ENCODE measurements around the gene GALNTL6. TPM values are rescaled to one million over a fixed set of nuclear protein-coding genes. Genes with fewer than 3 reads are reported as not detected.

The GALNTL6 gene
- total RNA-seq, 1 experiment from 2014 or later, result not detected

GRCh38 chr4:172770787-172771186 lies 957.6 kb downstream of the GALNTL6 start:
- Histone ChIP-seq H3K36me3 (ENCODE audit: control insufficient read depth in 1 of 2, insufficient read depth in 2 of 2, low read length in 2 of 2) (no peaks in the 10 kb centered on the region), H3K4me1 (ENCODE audit: control insufficient read depth in 1 of 2, insufficient read depth in 2 of 2, low read length in 2 of 2) (no peaks in the 10 kb centered on the region), H3K27ac (ENCODE audit: low read depth, low read length) (no peak overlapping the region), H4K20me1 (ENCODE audit: insufficient read depth) (no peaks in the 10 kb centered on the region), H3K9me2 (ENCODE audit: insufficient read depth) (no peaks in the 10 kb centered on the region), H3K4me2 (ENCODE audit: low read length) (no peak overlapping the region), H2AFZ (ENCODE audit: low read depth, low read length, poor library complexity, severe bottlenecking) (no peak overlapping the region), H3K27me3 (ENCODE audit: insufficient read depth, low read length) (no peaks in the 10 kb centered on the region), H3K4me3 (replicated peaks in 1 of 2; ENCODE audit: low read depth in 1 of 2, low read length in 2 of 2) (no peak overlapping the region), H3K9ac (ENCODE audit: low read length) (no peak overlapping the region), H3K79me2 (ENCODE audit: insufficient read depth, low read length) (no peaks in the 10 kb centered on the region), H3K9me3 (ENCODE audit: control insufficient read depth in 1 of 2, insufficient read depth in 1 of 2, low read depth in 1 of 2, low read length in 2 of 2) (no peaks in the 10 kb centered on the region)
- no peak for TF ChIP-seq POLR2AphosphoS5 (IDR thresholded peaks at IDR 0.05; ENCODE audit: low read depth, low read length)
- TF ChIP-seq, protein P1, sequence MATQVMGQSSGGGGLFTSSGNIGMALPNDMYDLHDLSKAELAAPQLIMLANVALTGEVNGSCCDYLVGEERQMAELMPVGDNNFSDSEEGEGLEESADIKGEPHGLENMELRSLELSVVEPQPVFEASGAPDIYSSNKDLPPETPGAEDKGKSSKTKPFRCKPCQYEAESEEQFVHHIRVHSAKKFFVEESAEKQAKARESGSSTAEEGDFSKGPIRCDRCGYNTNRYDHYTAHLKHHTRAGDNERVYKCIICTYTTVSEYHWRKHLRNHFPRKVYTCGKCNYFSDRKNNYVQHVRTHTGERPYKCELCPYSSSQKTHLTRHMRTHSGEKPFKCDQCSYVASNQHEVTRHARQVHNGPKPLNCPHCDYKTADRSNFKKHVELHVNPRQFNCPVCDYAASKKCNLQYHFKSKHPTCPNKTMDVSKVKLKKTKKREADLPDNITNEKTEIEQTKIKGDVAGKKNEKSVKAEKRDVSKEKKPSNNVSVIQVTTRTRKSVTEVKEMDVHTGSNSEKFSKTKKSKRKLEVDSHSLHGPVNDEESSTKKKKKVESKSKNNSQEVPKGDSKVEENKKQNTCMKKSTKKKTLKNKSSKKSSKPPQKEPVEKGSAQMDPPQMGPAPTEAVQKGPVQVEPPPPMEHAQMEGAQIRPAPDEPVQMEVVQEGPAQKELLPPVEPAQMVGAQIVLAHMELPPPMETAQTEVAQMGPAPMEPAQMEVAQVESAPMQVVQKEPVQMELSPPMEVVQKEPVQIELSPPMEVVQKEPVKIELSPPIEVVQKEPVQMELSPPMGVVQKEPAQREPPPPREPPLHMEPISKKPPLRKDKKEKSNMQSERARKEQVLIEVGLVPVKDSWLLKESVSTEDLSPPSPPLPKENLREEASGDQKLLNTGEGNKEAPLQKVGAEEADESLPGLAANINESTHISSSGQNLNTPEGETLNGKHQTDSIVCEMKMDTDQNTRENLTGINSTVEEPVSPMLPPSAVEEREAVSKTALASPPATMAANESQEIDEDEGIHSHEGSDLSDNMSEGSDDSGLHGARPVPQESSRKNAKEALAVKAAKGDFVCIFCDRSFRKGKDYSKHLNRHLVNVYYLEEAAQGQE (IDR thresholded peaks at IDR 0.05; ENCODE audit: low read depth), result no peak
- TF ChIP-seq, protein P2, sequence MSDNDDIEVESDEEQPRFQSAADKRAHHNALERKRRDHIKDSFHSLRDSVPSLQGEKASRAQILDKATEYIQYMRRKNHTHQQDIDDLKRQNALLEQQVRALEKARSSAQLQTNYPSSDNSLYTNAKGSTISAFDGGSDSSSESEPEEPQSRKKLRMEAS (IDR thresholded peaks at IDR 0.05), result no peak
- no peak for TF ChIP-seq ATF3 (IDR thresholded peaks at IDR 0.05)
- TF ChIP-seq RAD21 (IDR thresholded peaks at IDR 0.05; ENCODE audit: low read depth), result no peak
- ChIA-PET RAD21 (ENCODE audit: low non-redundant PET in 1 of 2, low total read pairs in 2 of 2, uncharacterized antibody in 2 of 2, unreplicated experiment in 2 of 2) (no interaction called here), CTCF (no interaction called here), POLR2A (no interaction called here)
- intact Hi-C loops (cut with micrococcal nuclease), result no loop called here
- ATAC-seq (no peak), DNase-seq (ENCODE audit: low read depth, low spot score) (no peak)
- no TSS peak for BruUV-seq (replicated peaks)

DNA sequence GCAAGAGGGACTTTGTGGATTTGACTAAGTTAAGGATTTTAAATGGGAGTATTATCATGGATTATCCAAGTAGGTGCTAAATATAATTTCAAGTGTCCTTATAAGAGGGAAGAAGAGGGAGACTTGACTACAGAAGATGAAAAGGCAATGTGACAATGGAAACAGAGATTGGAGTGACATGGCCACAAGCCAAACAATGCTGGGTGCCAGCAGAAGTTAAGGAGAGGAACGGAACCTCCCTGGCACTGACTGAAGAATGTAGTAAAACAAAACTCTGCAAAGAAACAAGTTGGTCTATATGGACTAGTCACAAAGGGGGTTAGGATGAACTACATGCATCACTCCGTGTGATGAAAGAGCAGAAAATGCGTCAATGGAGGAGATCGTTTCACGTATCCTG lies 959.6 kb downstream of the GALNTL6 start:
- Histone ChIP-seq H3K9me2 (ENCODE audit: insufficient read depth) (no peaks in the 10 kb centered on the region), H3K9ac (ENCODE audit: low read length) (no peak overlapping the region), H2AFZ (ENCODE audit: low read depth, low read length, poor library complexity, severe bottlenecking) (no peak overlapping the region), H3K27ac (ENCODE audit: low read depth, low read length) (no peak overlapping the region), H3K9me3 (ENCODE audit: control insufficient read depth in 1 of 2, insufficient read depth in 1 of 2, low read depth in 1 of 2, low read length in 2 of 2) (no peaks in the 10 kb centered on the region), H4K20me1 (ENCODE audit: insufficient read depth) (no peaks in the 10 kb centered on the region), H3K4me2 (ENCODE audit: low read length) (no peak overlapping the region), H3K4me3 (replicated peaks in 1 of 2; ENCODE audit: low read depth in 1 of 2, low read length in 2 of 2) (no peak overlapping the region), H3K4me1 (ENCODE audit: control insufficient read depth in 1 of 2, insufficient read depth in 2 of 2, low read length in 2 of 2) (no peaks in the 10 kb centered on the region), H3K79me2 (ENCODE audit: insufficient read depth, low read length) (no peaks in the 10 kb centered on the region), H3K36me3 (ENCODE audit: control insufficient read depth in 1 of 2, insufficient read depth in 2 of 2, low read length in 2 of 2) (no peaks in the 10 kb centered on the region), H3K27me3 (ENCODE audit: insufficient read depth, low read length) (no peaks in the 10 kb centered on the region)
- intact Hi-C loops (cut with micrococcal nuclease), result no loop called here
- POLR2A ChIA-PET, result no interaction called here
- no TSS peak for BruUV-seq (replicated peaks)
- DNase-seq (ENCODE audit: low read depth, low spot score) (no peak), ATAC-seq (no peak)
- RAD21 ChIA-PET (ENCODE audit: low non-redundant PET in 1 of 2, low total read pairs in 2 of 2, uncharacterized antibody in 2 of 2, unreplicated experiment in 2 of 2), result no interaction called here
- CTCF ChIA-PET, result no interaction called here
- no peak for TF ChIP-seq CEBPB (IDR thresholded peaks at IDR 0.05; ENCODE audit: low read depth)
- no peak for TF ChIP-seq RAD21 (IDR thresholded peaks at IDR 0.05; ENCODE audit: low read depth)
- no peak for TF ChIP-seq JUND (IDR thresholded peaks at IDR 0.05)
- no peak for TF ChIP-seq EGR1 (IDR thresholded peaks at IDR 0.05; ENCODE audit: low read depth)
- TF ChIP-seq, protein P3, sequence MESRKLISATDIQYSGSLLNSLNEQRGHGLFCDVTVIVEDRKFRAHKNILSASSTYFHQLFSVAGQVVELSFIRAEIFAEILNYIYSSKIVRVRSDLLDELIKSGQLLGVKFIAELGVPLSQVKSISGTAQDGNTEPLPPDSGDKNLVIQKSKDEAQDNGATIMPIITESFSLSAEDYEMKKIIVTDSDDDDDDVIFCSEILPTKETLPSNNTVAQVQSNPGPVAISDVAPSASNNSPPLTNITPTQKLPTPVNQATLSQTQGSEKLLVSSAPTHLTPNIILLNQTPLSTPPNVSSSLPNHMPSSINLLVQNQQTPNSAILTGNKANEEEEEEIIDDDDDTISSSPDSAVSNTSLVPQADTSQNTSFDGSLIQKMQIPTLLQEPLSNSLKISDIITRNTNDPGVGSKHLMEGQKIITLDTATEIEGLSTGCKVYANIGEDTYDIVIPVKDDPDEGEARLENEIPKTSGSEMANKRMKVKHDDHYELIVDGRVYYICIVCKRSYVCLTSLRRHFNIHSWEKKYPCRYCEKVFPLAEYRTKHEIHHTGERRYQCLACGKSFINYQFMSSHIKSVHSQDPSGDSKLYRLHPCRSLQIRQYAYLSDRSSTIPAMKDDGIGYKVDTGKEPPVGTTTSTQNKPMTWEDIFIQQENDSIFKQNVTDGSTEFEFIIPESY (IDR thresholded peaks at IDR 0.05; ENCODE audit: extremely low read depth, insufficient replicate concordance, low read length), result no peak
- TF ChIP-seq, protein P1 (IDR thresholded peaks at IDR 0.05; ENCODE audit: low read depth), result no peak
- TF ChIP-seq, protein P2 (IDR thresholded peaks at IDR 0.05), result no peak
- no peak for TF ChIP-seq POLR2AphosphoS5 (IDR thresholded peaks at IDR 0.05; ENCODE audit: low read depth, low read length)
